Progenitor cell of endocrine pancreas (in vitro differentiated cells): ENCODE data around the gene PTPRK. TPM values are rescaled to one million over a fixed set of nuclear protein-coding genes. Genes with fewer than 3 reads are reported as not detected.

Source experiments
- DNase-seq: peaks from one replicate; pipeline ENCODE4 v3.0.0; 2021; ENCODE audit warnings: low spot score; ENCODE audit not compliant: unreplicated experiment
- H3K27ac Mint-ChIP-seq: 2 replicates; pipeline ENCODE4 v1.8.0; 2021; ENCODE audit warnings: mild to moderate bottlenecking, moderate library complexity, mixed read lengths
- H3K27me3 Mint-ChIP-seq: 2 replicates; pipeline ENCODE4 v1.8.0; 2021; ENCODE audit warnings: mixed read lengths
- H3K36me3 Mint-ChIP-seq: 2 replicates; pipeline ENCODE4 v1.8.0; 2022; ENCODE audit warnings: mixed read lengths; ENCODE audit not compliant: insufficient read depth
- H3K4me1 Mint-ChIP-seq: 2 replicates; pipeline ENCODE4 v1.8.0; 2021; ENCODE audit warnings: low read depth, mixed read lengths
- H3K4me3 Mint-ChIP-seq: 2 replicates; pipeline ENCODE4 v1.8.0; 2021; ENCODE audit warnings: low read depth, mild to moderate bottlenecking, moderate library complexity, mixed read lengths
- H3K9me3 Mint-ChIP-seq: 2 replicates; pipeline ENCODE4 v1.8.0; 2021; ENCODE audit warnings: low read depth, mixed read lengths
- CTCF ChIP-seq: fragments of 200-600 bp; sonication (generic); IDR thresholded peaks from one replicate; pipeline ENCODE4 v1.5.0; 2021; ENCODE audit warnings: antibody characterized with exemption, mild to moderate bottlenecking; ENCODE audit not compliant: unreplicated experiment
- total RNA-seq: library from RNA; stranded (reverse); gene quantifications from 2 replicates; pipeline ENCODE4 v1.2.1, GENCODE V29; 2021

Gene PTPRK
- total RNA-seq, 1 donor from 2014 or later, result 86.2 TPM

GRCh38 chr6:128302942-128303341 is 217.5 kb downstream of the PTPRK start:
- Mint-ChIP-seq H3K27ac (no peak overlapping the region), H3K4me3 (no peak overlapping the region), H3K4me1 (no peaks in the 10 kb centered on the region), H3K9me3 (peaks cover 16% of the 10 kb centered on the region), H3K36me3 (peaks cover 19% of the 10 kb centered on the region), H3K27me3 (no peaks in the 10 kb centered on the region)
- no peak for TF ChIP-seq CTCF
- DNase-seq, result no peak

- DNase-seq, result no peak
- Mint-ChIP-seq H3K27me3 (no peaks in the 10 kb centered on the region), H3K4me1 (no peaks in the 10 kb centered on the region), H3K4me3 (no peak overlapping the region), H3K36me3 (peaks cover 13% of the 10 kb centered on the region), H3K27ac (no peak overlapping the region), H3K9me3 (peaks cover 12% of the 10 kb centered on the region)
- TF ChIP-seq CTCF, result no peak
These were observed 224.7 kb downstream of the PTPRK start for GRCh38 chr6:128295670-128296069.

- DNase-seq, result no peak
- Mint-ChIP-seq H3K9me3 (peaks cover 2% of the 10 kb centered on the region), H3K27me3 (no peaks in the 10 kb centered on the region), H3K4me3 (no peak overlapping the region), H3K27ac (no peak overlapping the region), H3K4me1 (no peaks in the 10 kb centered on the region), H3K36me3 (peaks cover 6% of the 10 kb centered on the region)
- no peak for TF ChIP-seq CTCF
These were observed 230.2 kb downstream of the PTPRK start for GRCh38 chr6:128290221-128290620.

GRCh38 chr6:128284128-128284527 is 236.3 kb downstream of the PTPRK start:
- no peak for DNase-seq
- H3K4me3 Mint-ChIP-seq, result no peak overlapping the region
- peaks cover 36% of the 10 kb centered on the region for H3K4me1 Mint-ChIP-seq
- H3K9me3 Mint-ChIP-seq, result peaks cover 2% of the 10 kb centered on the region
- TF ChIP-seq CTCF, result no peak
- peaks cover 6% of the 10 kb centered on the region for H3K36me3 Mint-ChIP-seq
- H3K27me3 Mint-ChIP-seq, result no peaks in the 10 kb centered on the region
- no peak overlapping the region for H3K27ac Mint-ChIP-seq

GRCh38 chr6:128282961-128283360 is 237.4 kb downstream of the PTPRK start:
- Mint-ChIP-seq H3K27me3 (no peaks in the 10 kb centered on the region), H3K9me3 (peaks cover 2% of the 10 kb centered on the region), H3K36me3 (peaks cover 5% of the 10 kb centered on the region), H3K4me1 (peaks cover 42% of the 10 kb centered on the region), H3K4me3 (no peak overlapping the region), H3K27ac (no peak overlapping the region)
- no peak for DNase-seq
- no peak for TF ChIP-seq CTCF
